Mesothelial cell of epicardium (in vitro differentiated cells): ENCODE results near the gene PEX10. TPM values are rescaled to one million over a fixed set of nuclear protein-coding genes. Genes with fewer than 3 reads are reported as not detected.

Experiments
- DNase-seq, 2 experiments: peaks; one replicate each; pipeline ENCODE4 v3.0.0; 2021; ENCODE audit warnings: low spot score in 2 of 2; ENCODE audit not compliant: unreplicated experiment in 2 of 2
- H3K27ac Mint-ChIP-seq: 2 replicates; pipeline ENCODE4 v1.8.0; 2021; ENCODE audit warnings: mixed read lengths
- H3K27me3 Mint-ChIP-seq: 2 replicates; pipeline ENCODE4 v1.8.0; 2021; ENCODE audit warnings: low read depth, mixed read lengths
- H3K36me3 Mint-ChIP-seq: 2 replicates; pipeline ENCODE4 v1.8.0; 2021; ENCODE audit warnings: mixed read lengths
- H3K4me1 Mint-ChIP-seq: 2 replicates; pipeline ENCODE4 v1.8.0; 2021; ENCODE audit warnings: mixed read lengths
- H3K4me3 Mint-ChIP-seq: 2 replicates; pipeline ENCODE4 v1.8.0; 2021; ENCODE audit warnings: mild to moderate bottlenecking, moderate library complexity, mixed read lengths
- H3K9me3 Mint-ChIP-seq: 2 replicates; pipeline ENCODE4 v1.8.0; 2021; ENCODE audit warnings: mixed read lengths
- total RNA-seq: library from RNA; stranded (reverse); gene quantifications from 3 replicates; pipeline ENCODE4 v1.2.1, GENCODE V29; 2021
- TF ChIP-seq, protein P1 (sequence below): fragments of 200-600 bp; sonication (generic); IDR thresholded peaks from one replicate; pipeline ENCODE4 v1.5.0; 2021; ENCODE audit warnings: antibody characterized with exemption; ENCODE audit not compliant: unreplicated experiment

Gene PEX10
- total RNA-seq, 1 donor from 2014 or later = 25.8 TPM

GRCh38 chr1:2422523-2422922 lies 10.2 kb upstream of the PEX10 start:
- Mint-ChIP-seq H3K27me3 (peaks cover 61% of the 10 kb centered on the region), H3K4me1 (no peaks in the 10 kb centered on the region), H3K36me3 (no peaks in the 10 kb centered on the region), H3K9me3 (peaks cover 8% of the 10 kb centered on the region), H3K27ac (no peak overlapping the region), H3K4me3 (no peak overlapping the region)
- no peak for DNase-seq
- TF ChIP-seq, protein P1, sequence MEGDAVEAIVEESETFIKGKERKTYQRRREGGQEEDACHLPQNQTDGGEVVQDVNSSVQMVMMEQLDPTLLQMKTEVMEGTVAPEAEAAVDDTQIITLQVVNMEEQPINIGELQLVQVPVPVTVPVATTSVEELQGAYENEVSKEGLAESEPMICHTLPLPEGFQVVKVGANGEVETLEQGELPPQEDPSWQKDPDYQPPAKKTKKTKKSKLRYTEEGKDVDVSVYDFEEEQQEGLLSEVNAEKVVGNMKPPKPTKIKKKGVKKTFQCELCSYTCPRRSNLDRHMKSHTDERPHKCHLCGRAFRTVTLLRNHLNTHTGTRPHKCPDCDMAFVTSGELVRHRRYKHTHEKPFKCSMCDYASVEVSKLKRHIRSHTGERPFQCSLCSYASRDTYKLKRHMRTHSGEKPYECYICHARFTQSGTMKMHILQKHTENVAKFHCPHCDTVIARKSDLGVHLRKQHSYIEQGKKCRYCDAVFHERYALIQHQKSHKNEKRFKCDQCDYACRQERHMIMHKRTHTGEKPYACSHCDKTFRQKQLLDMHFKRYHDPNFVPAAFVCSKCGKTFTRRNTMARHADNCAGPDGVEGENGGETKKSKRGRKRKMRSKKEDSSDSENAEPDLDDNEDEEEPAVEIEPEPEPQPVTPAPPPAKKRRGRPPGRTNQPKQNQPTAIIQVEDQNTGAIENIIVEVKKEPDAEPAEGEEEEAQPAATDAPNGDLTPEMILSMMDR = no peak

DNA sequence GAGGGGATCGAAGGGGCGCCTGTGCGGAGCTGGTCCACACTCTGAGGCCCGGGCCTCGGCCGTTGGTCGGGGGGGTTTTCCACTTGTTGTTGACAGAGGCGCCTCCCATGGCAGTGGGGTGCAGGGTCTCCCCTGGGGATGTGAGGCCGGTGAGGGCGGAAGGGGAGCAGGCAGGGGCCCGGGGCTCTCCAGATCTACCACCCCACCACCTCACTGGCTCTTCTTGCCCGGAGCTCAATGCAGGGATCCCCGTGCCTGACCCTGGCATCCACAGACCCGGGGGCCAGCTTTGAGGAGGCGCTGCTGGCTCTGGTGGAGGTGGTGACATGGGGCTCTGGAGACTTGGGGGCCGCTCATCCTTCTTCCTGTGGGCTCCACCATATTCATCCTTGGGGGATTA lies 7.1 kb upstream of the PEX10 start:
- H3K4me1 Mint-ChIP-seq = peaks cover 16% of the 10 kb centered on the region
- no peak overlapping the region for H3K4me3 Mint-ChIP-seq
- H3K9me3 Mint-ChIP-seq = peaks cover 8% of the 10 kb centered on the region
- peaks cover 59% of the 10 kb centered on the region for H3K27me3 Mint-ChIP-seq
- no peaks in the 10 kb centered on the region for H3K36me3 Mint-ChIP-seq
- TF ChIP-seq, protein P1 = no peak
- no peak overlapping the region for H3K27ac Mint-ChIP-seq
- DNase-seq = no peak

- no peak overlapping the region for H3K4me3 Mint-ChIP-seq
- H3K9me3 Mint-ChIP-seq = peaks cover 8% of the 10 kb centered on the region
- peaks cover 60% of the 10 kb centered on the region for H3K27me3 Mint-ChIP-seq
- TF ChIP-seq, protein P1 = no peak
- DNase-seq = no peak
- peaks cover 22% of the 10 kb centered on the region for H3K4me1 Mint-ChIP-seq
- no peaks in the 10 kb centered on the region for H3K36me3 Mint-ChIP-seq
- no peak overlapping the region for H3K27ac Mint-ChIP-seq
Measured at GRCh38 chr1:2418791-2419320, 6.5 kb upstream of the PEX10 start.

DNA sequence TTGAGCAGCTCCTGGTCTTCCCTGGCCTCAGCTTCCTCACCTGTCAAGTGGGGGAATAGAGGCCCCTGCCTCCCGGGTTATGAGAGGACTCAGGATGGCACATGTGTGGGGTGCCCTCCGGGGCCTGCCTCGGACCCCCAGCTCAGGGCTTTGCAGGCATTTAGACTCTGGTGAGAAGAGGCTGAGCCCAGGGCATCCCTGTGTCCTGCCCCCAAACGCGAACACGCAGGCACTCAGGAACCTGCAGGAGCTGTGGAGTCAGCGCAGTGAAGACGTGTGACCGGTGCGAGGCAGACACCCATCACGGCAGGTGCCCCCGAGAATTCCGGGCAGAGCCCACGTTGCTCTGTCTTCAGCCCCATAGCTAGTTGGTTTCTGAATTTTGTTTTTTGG lies 5.5 kb upstream of the PEX10 start:
- no peak overlapping the region for H3K4me3 Mint-ChIP-seq
- DNase-seq = no peak
- TF ChIP-seq, protein P1 = no peak
- peaks cover 6% of the 10 kb centered on the region for H3K9me3 Mint-ChIP-seq
- peaks cover 23% of the 10 kb centered on the region for H3K4me1 Mint-ChIP-seq
- peaks cover 51% of the 10 kb centered on the region for H3K27me3 Mint-ChIP-seq
- no peak overlapping the region for H3K27ac Mint-ChIP-seq
- H3K36me3 Mint-ChIP-seq = no peaks in the 10 kb centered on the region

DNA sequence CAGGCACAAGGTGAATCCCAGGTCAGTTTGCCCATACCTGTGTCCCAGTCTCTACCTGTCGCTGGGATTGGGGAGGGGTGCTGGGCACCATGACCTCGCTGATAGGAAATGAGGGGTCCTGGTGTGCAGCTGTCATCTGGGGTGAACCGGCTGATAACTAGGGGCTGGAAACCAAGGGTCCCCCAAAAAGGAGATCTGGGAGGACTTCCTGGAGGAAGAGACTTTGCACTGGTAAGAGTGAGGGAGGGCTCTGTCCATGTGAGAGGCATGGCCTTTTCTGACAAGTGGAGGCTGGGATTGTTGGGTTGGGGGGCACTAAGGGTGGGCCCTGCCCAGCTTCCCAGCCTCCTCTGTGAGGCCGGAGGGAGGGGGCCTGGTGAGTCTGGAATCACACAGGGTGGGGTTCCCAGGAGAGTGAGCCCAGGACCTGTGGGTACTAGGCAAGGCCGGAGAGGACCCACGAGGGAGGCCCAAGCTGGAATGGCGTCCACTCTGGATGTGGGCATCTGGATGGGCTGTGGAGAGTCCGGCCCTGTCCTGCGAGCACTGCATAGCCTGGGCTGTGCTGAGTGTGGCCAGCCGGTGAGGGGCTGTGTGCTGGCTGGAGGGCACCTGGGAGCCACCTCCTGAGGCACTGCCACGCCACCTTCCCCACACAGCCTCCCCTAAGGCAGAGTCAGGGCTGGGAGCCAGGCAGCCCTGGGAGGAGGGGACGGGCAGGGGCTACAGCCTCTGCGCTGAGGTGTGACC lies 4.9 kb upstream of the PEX10 start:
- TF ChIP-seq, protein P1 = no peak
- Mint-ChIP-seq H3K9me3 (peaks cover 1% of the 10 kb centered on the region), H3K27me3 (peaks cover 46% of the 10 kb centered on the region), H3K4me3 (no peak overlapping the region), H3K36me3 (no peaks in the 10 kb centered on the region), H3K27ac (no peak overlapping the region), H3K4me1 (peaks cover 23% of the 10 kb centered on the region)
- no peak for DNase-seq
